ENCODE results near the gene ARHGAP33.
"Not testable (repeated sequence)": the region's sequence is repeated elsewhere in the genome, so short reads cannot be mapped to it uniquely, and the experiment has no call there.

Gene ARHGAP33

GRCh38 chr19:35792888-35793287 lies 17.5 kb downstream of the ARHGAP33 start:
- TF ChIP-seq CTCF (IDR thresholded peaks at IDR 0.05; ENCODE audit: control insufficient read depth, extremely low read depth, insufficient read depth) = no peak
- DNase-seq (ENCODE audit: low read depth) = no peak
- no peak overlapping the region for H3K4me3 ChIP-seq (ENCODE audit: low read depth, low read length)

- TF ChIP-seq CTCF (IDR thresholded peaks at IDR 0.05; ENCODE audit: control insufficient read depth, extremely low read depth, insufficient read depth) = no peak
- no peak for DNase-seq (ENCODE audit: low read depth)
- no peak overlapping the region for H3K4me3 ChIP-seq (ENCODE audit: low read depth, low read length)
Measured at GRCh38 chr19:35793381-35794165, 18.2 kb downstream of the ARHGAP33 start.

- not testable (repeated sequence) for DNase-seq (ENCODE audit: low read depth); H3K4me3 ChIP-seq (ENCODE audit: low read depth, low read length)
Measured at GRCh38 chr19:35795564-35795963, 20.2 kb downstream of the ARHGAP33 start.

GRCh38 chr19:35796645-35797542 lies 21.5 kb downstream of the ARHGAP33 start:
- DNase-seq (ENCODE audit: low read depth) = no peak
- no peak for TF ChIP-seq CTCF (IDR thresholded peaks at IDR 0.05; ENCODE audit: control insufficient read depth, extremely low read depth, insufficient read depth)
- H3K4me3 ChIP-seq (ENCODE audit: low read depth, low read length) = no peak overlapping the region

- H3K4me3 ChIP-seq (ENCODE audit: low read depth, low read length) = no peak overlapping the region
Measured at GRCh38 chr19:35797663-35798062, 22.3 kb downstream of the ARHGAP33 start.

GRCh38 chr19:35801828-35802227 lies 26.5 kb downstream of the ARHGAP33 start:
- DNase-seq (ENCODE audit: low read depth) = no peak
- no peak for TF ChIP-seq CTCF (IDR thresholded peaks at IDR 0.05; ENCODE audit: control insufficient read depth, extremely low read depth, insufficient read depth)
- H3K4me3 ChIP-seq (ENCODE audit: low read depth, low read length) = no peak overlapping the region

More at GRCh38 chr19:35797663-35798062, 22.3 kb downstream of the ARHGAP33 start:
- no peak for TF ChIP-seq CTCF (IDR thresholded peaks at IDR 0.05; ENCODE audit: control insufficient read depth, extremely low read depth, insufficient read depth)
- no peak for DNase-seq (ENCODE audit: low read depth)

- no peak for DNase-seq (ENCODE audit: low read depth)
- no peak for TF ChIP-seq CTCF (IDR thresholded peaks at IDR 0.05; ENCODE audit: control insufficient read depth, extremely low read depth, insufficient read depth)
- H3K4me3 ChIP-seq (ENCODE audit: low read depth, low read length) = no peak overlapping the region
Measured at GRCh38 chr19:35805526-35806102, 30.2 kb downstream of the ARHGAP33 start.

All from LNCaP clone FGC (cell line).